Non-pigmented ciliary epithelial cell (primary cell): Measurements from ENCODE around the gene MYO7A.

Experiments
- DNase-seq: peaks from one replicate; pipeline ENCODE4 v3.0.0-alpha.2; 2010; ENCODE audit warnings: low read depth

The MYO7A gene

GRCh38 chr11:77127920-77128691 is at the start of gene MYO7A:
MYO7A (plus strand) TSS chr11:77128246; CDS start chr11:77130635, 2,389 bp downstream.
- DNase-seq, result no peak

- no peak for DNase-seq
Measured at GRCh38 chr11:77079666-77080065, 48.4 kb upstream of the MYO7A start.

- no peak for DNase-seq
Measured at GRCh38 chr11:77080643-77081210, 47.3 kb upstream of the MYO7A start.

- no peak for DNase-seq
Measured at GRCh38 chr11:77081381-77081851, 46.6 kb upstream of the MYO7A start.

GRCh38 chr11:77081976-77082836 is 45.8 kb upstream of the MYO7A start:
- no peak for DNase-seq

- no peak for DNase-seq
Measured at GRCh38 chr11:77082838-77083565, 45.0 kb upstream of the MYO7A start.

- no peak for DNase-seq
Measured at GRCh38 chr11:77083566-77084245, 44.3 kb upstream of the MYO7A start.

GRCh38 chr11:77084581-77085191 is 43.4 kb upstream of the MYO7A start:
- no peak for DNase-seq

- DNase-seq, result no peak
Measured at GRCh38 chr11:77085652-77086051, 42.4 kb upstream of the MYO7A start.

- DNase-seq, result no peak
Measured at GRCh38 chr11:77086521-77087472, 41.2 kb upstream of the MYO7A start.

- DNase-seq, result no peak
Measured at GRCh38 chr11:77087723-77088225, 40.3 kb upstream of the MYO7A start.

GRCh38 chr11:77088236-77089003 is 39.6 kb upstream of the MYO7A start:
- no peak for DNase-seq

GRCh38 chr11:77089004-77089545 is 39.0 kb upstream of the MYO7A start:
- no peak for DNase-seq

GRCh38 chr11:77090046-77090372 is 38.0 kb upstream of the MYO7A start:
- no peak for DNase-seq

GRCh38 chr11:77090373-77091111 is 37.5 kb upstream of the MYO7A start:
- DNase-seq, result no peak

GRCh38 chr11:77091146-77091940 is 36.7 kb upstream of the MYO7A start:
- no peak for DNase-seq

- no peak for DNase-seq
Measured at GRCh38 chr11:77092382-77092781, 35.7 kb upstream of the MYO7A start.
